PC-3 (cell line): ENCODE results near the gene RAG1. TPM values are rescaled to one million over a fixed set of nuclear protein-coding genes. Genes with fewer than 3 reads are reported as not detected.

Source experiments
- ATAC-seq: fragments of 200-7000 bp; cut with Tn5 transposase; 2 replicates; pipeline ENCODE4 v1.9.1; 2020; ENCODE audit warnings: mild to moderate bottlenecking, moderate library complexity
- BruUV-seq: library from RNA; stranded (reverse); fragments of 400-500 nt; replicated peaks from 2 replicates; lab custom pipeline; 2021; lab: Mats Ljungman, UMichigan
- CTCF ChIA-PET: fragments of 300-600 bp; sonication (Branson Sonifier 250); formaldehyde crosslinking; loops from one replicate; lab custom pipeline; 2022; ENCODE audit warnings: antibody characterized with exemption; lab: Charles Lee
- POLR2A ChIA-PET: fragments of 300-600 bp; sonication (Branson Sonifier 250); formaldehyde crosslinking; loops from one replicate; lab custom pipeline; 2022; ENCODE audit warnings: antibody characterized with exemption; ENCODE audit not compliant: unreplicated experiment; lab: Charles Lee
- DNase-seq: peaks from one replicate; pipeline ENCODE4 v3.0.0-alpha.2; 2015
- H2AFZ ChIP-seq: fragments of 300-600 bp; sonication (generic); 2 replicates; pipeline ENCODE4 v1.6.0; 2016; ENCODE audit warnings: antibody characterized with exemption, low read length
- H3F3A ChIP-seq: fragments of 300-600 bp; sonication (generic); one replicate; pipeline ENCODE4 v1.6.0; 2017; ENCODE audit warnings: antibody characterized with exemption, low read length, control low read depth, mild to moderate bottlenecking; ENCODE audit not compliant: unreplicated experiment
- H3K27ac ChIP-seq: fragments of 300-600 bp; sonication (generic); 2 replicates; pipeline ENCODE4 v1.5.1; 2016; ENCODE audit warnings: mild to moderate bottlenecking, low read length
- H3K27me3 ChIP-seq: fragments of 300-600 bp; sonication (generic); 2 replicates; pipeline ENCODE4 v1.6.1; 2016; ENCODE audit warnings: low read length, mixed read lengths
- H3K36me3 ChIP-seq: fragments of 300-600 bp; sonication (generic); 2 replicates; pipeline ENCODE4 v1.6.1; 2016; ENCODE audit warnings: low read depth, mixed run types, low read length, mixed read lengths
- H3K4me1 ChIP-seq: fragments of 300-600 bp; sonication (generic); 2 replicates; pipeline ENCODE4 v1.5.1; 2016; ENCODE audit warnings: low read length; ENCODE audit not compliant: insufficient read depth
- H3K4me2 ChIP-seq: fragments of 300-600 bp; sonication (generic); 2 replicates; pipeline ENCODE4 v1.6.0; 2016; ENCODE audit warnings: low read length
- H3K4me3 ChIP-seq: fragments of 300-600 bp; sonication (generic); 2 replicates; pipeline ENCODE4 v1.5.1; 2016; ENCODE audit warnings: mild to moderate bottlenecking, low read length, mixed read lengths
- H3K79me2 ChIP-seq: fragments of 300-600 bp; sonication (generic); 2 replicates; pipeline ENCODE4 v1.6.1; 2017; ENCODE audit warnings: low read length, mixed read lengths
- H3K9ac ChIP-seq: fragments of 300-600 bp; sonication (generic); 2 replicates; pipeline ENCODE4 v1.6.0; 2016; ENCODE audit warnings: mild to moderate bottlenecking, low read length
- H3K9me2 ChIP-seq: fragments of 300-600 bp; sonication (generic); replicated peaks from 2 replicates; pipeline ENCODE4 v1.6.1; 2016; ENCODE audit warnings: mixed run types, low read length, mixed read lengths
- H3K9me3 ChIP-seq: fragments of 300-600 bp; sonication (generic); 2 replicates; pipeline ENCODE4 v1.6.1; 2016; ENCODE audit warnings: low read length, mixed read lengths
- H4K20me1 ChIP-seq: fragments of 300-600 bp; sonication (generic); 2 replicates; pipeline ENCODE4 v1.6.1; 2016; ENCODE audit warnings: low read length, mixed read lengths
- EZH2 ChIP-seq: fragments of 300-600 bp; sonication (generic); IDR thresholded peaks from one replicate; pipeline ENCODE4 v1.6.1; 2017; ENCODE audit warnings: antibody characterized with exemption, mild to moderate bottlenecking, low read length; ENCODE audit not compliant: unreplicated experiment
- EZH2phosphoT487 ChIP-seq: fragments of 300-600 bp; sonication (generic); IDR thresholded peaks from 2 replicates; pipeline ENCODE4 v1.6.1; 2018; ENCODE audit warnings: mild to moderate bottlenecking, antibody characterized with exemption, low read length, borderline replicate concordance
- intact Hi-C: fragments of 100-400 bp; cut with micrococcal nuclease; formaldehyde crosslinking; loops from 2 replicates; pipeline ENCODE4 v1.9.0; 2023
- total RNA-seq: library from RNA; depleted of rRNA; stranded (reverse); fragments of >200 nt; gene quantifications from 2 replicates; pipeline ENCODE4 v1.2.3, GENCODE V29; 2014
- TF ChIP-seq, protein P1 (sequence below): fragments of 300-600 bp; sonication (generic); conservative IDR thresholded peaks from 2 replicates; pipeline ENCODE4 v1.5.1; 2017; ENCODE audit warnings: antibody characterized with exemption, low read depth, mild to moderate bottlenecking, low read length

Gene RAG1
- total RNA-seq, 1 experiment from 2014 or later: 0.15 TPM

DNA sequence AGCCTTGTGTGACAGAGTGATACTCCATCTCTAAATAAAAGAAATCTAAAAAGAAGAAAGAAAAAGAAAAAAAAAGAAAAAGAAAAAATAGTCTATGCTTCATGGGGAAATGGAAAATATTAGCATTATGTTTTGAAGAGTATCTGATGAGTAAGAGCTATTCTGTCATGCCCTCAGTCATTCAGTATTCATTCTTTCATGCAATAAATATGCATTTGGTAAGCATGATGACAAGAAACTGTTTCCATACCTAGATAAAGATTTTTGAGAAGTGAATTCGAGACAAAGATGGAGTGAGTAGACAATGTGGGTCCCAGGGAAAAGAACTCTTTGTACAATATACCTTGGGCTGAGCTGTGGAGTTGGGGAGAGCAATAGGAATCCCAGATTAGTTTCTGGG, 20.3 kb downstream of the RAG1 start:
- no peaks in the 10 kb centered on the region for H4K20me1 ChIP-seq
- H3K9me3 ChIP-seq: no peaks in the 10 kb centered on the region
- no peaks in the 10 kb centered on the region for H3K79me2 ChIP-seq
- H3K4me3 ChIP-seq: no peak overlapping the region
- H3K9ac ChIP-seq: no peak overlapping the region
- no peaks in the 10 kb centered on the region for H3K36me3 ChIP-seq
- no peak overlapping the region for H3K27ac ChIP-seq
- ChIA-PET POLR2A (no interaction called here), CTCF (no interaction called here)
- H3K4me1 ChIP-seq: no peaks in the 10 kb centered on the region
- peaks cover 29% of the 10 kb centered on the region for H3K27me3 ChIP-seq
- TF ChIP-seq, protein P1, sequence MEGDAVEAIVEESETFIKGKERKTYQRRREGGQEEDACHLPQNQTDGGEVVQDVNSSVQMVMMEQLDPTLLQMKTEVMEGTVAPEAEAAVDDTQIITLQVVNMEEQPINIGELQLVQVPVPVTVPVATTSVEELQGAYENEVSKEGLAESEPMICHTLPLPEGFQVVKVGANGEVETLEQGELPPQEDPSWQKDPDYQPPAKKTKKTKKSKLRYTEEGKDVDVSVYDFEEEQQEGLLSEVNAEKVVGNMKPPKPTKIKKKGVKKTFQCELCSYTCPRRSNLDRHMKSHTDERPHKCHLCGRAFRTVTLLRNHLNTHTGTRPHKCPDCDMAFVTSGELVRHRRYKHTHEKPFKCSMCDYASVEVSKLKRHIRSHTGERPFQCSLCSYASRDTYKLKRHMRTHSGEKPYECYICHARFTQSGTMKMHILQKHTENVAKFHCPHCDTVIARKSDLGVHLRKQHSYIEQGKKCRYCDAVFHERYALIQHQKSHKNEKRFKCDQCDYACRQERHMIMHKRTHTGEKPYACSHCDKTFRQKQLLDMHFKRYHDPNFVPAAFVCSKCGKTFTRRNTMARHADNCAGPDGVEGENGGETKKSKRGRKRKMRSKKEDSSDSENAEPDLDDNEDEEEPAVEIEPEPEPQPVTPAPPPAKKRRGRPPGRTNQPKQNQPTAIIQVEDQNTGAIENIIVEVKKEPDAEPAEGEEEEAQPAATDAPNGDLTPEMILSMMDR: no peak
- TF ChIP-seq EZH2phosphoT487 (no peak), EZH2 (no peak)
- no peak overlapping the region for H2AFZ ChIP-seq
- DNase-seq: no peak
- H3K4me2 ChIP-seq: no peak overlapping the region
- intact Hi-C loops: no loop called here
- H3K9me2 ChIP-seq: no peaks in the 10 kb centered on the region
- no peak for ATAC-seq
- no TSS peak for BruUV-seq
- no peaks in the 10 kb centered on the region for H3F3A ChIP-seq

DNA sequence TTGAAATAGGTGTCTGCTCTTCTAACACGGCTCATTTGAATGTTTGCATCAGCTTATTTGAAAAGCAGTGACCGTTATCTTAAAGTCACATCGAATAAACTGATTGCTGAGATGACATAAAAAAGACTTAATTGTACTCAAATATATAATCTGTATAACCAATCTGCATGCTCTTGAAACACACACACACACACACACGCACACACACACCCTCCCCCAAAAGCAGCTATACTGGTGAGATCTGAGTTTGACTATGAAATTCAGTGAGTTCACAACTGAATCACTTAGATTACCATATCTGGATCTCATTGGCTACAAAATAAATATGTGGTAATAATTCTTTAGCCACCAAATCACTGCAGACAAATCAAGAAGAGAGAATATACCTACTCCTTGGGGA, 22.7 kb downstream of the RAG1 start:
- Histone ChIP-seq H3K4me3 (no peak overlapping the region), H3K9ac (no peak overlapping the region), H3K27ac (no peak overlapping the region), H4K20me1 (no peaks in the 10 kb centered on the region), H3K79me2 (no peaks in the 10 kb centered on the region), H3K9me2 (no peaks in the 10 kb centered on the region), H3K36me3 (no peaks in the 10 kb centered on the region), H3F3A (no peaks in the 10 kb centered on the region), H2AFZ (no peak overlapping the region), H3K4me1 (no peaks in the 10 kb centered on the region), H3K27me3 (peaks cover 29% of the 10 kb centered on the region), H3K4me2 (no peak overlapping the region), H3K9me3 (no peaks in the 10 kb centered on the region)
- ChIA-PET CTCF (no interaction called here), POLR2A (no interaction called here)
- TF ChIP-seq, protein P1: no peak
- TF ChIP-seq EZH2phosphoT487 (no peak), EZH2 (no peak)
- intact Hi-C loops: no loop called here
- DNase-seq (no peak), ATAC-seq (no peak)
- BruUV-seq: no TSS peak

DNA sequence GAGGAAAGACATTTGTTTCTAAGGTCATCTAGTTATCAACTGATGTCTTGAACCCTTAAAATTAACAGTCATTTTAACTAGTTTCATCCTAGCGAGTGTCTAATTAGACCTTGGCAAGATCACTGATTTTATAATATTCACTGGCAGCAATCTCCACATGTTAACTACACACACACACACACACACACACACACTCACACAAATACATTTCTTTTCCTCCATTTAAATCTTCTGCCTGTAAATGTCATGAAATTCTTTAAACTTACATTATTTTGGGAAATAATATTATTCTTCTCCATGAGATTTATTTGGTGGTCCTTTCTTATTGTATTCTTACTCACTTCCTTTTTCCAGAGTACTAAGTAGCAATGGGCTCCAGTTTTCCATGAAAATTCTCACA, 23.6 kb downstream of the RAG1 start:
- no peak overlapping the region for H2AFZ ChIP-seq
- peaks cover 28% of the 10 kb centered on the region for H3K27me3 ChIP-seq
- H3K4me2 ChIP-seq: no peak overlapping the region
- H3K79me2 ChIP-seq: no peaks in the 10 kb centered on the region
- H3K4me3 ChIP-seq: no peak overlapping the region
- no peaks in the 10 kb centered on the region for H3K9me2 ChIP-seq
- DNase-seq: no peak
- no peaks in the 10 kb centered on the region for H3K4me1 ChIP-seq
- H3F3A ChIP-seq: no peaks in the 10 kb centered on the region
- no peaks in the 10 kb centered on the region for H3K36me3 ChIP-seq
- TF ChIP-seq EZH2 (no peak), EZH2phosphoT487 (no peak)
- TF ChIP-seq, protein P1: no peak
- intact Hi-C loops: no loop called here
- H3K9ac ChIP-seq: no peak overlapping the region
- H3K9me3 ChIP-seq: no peaks in the 10 kb centered on the region
- POLR2A ChIA-PET: no interaction called here
- no peak for ATAC-seq
- no peak overlapping the region for H3K27ac ChIP-seq
- CTCF ChIA-PET: no interaction called here
- no TSS peak for BruUV-seq
- H4K20me1 ChIP-seq: no peaks in the 10 kb centered on the region
